HepG2 (cell line): Measurements from ENCODE around the gene EIF4EBP3. TPM values are rescaled to one million over a fixed set of nuclear protein-coding genes. Genes with fewer than 3 reads are reported as not detected.

ENCODE experiments used
- ATF4 ChIP-seq, 2 experiments: fragments of 450-650 bp in 1 of 2; sonication (generic) in 1 of 2; formaldehyde crosslinking; IDR thresholded peaks; 2 replicates each; pipeline versions ENCODE4 v1.5.0 to v1.8.0; 2020 to 2022; ENCODE audit warnings: mild to moderate bottlenecking in 1 of 2, missing genetic modification reagents in 1 of 2
- ATM ChIP-seq: fragments of 450-650 bp; IDR thresholded peaks from 2 replicates; pipeline ENCODE4 v1.7.1; 2017; ENCODE audit warnings: mild to moderate bottlenecking, borderline replicate concordance
- BHLHE40 ChIP-seq: IDR thresholded peaks from 2 replicates; pipeline ENCODE4 v1.6.1; 2011; ENCODE audit warnings: low read length, improper control_type of control experiment
- FOXO4 ChIP-seq: sonication (generic); formaldehyde crosslinking; conservative IDR thresholded peaks from 2 replicates; pipeline ENCODE4 v1.8.1; 2023; ENCODE audit warnings: missing genetic modification reagents
- MEIS2 ChIP-seq: sonication (generic); formaldehyde crosslinking; IDR thresholded peaks from 2 replicates; pipeline ENCODE4 v1.9.0; 2021; ENCODE audit warnings: mild to moderate bottlenecking, missing genetic modification reagents
- MNT ChIP-seq: fragments of 450-650 bp; IDR thresholded peaks from 2 replicates; pipeline ENCODE4 v1.6.1; 2016
- NBN ChIP-seq: fragments of 450-650 bp; conservative IDR thresholded peaks from 2 replicates; pipeline ENCODE4 v1.6.1; 2017
- PITX1 ChIP-seq: sonication (generic); formaldehyde crosslinking; IDR thresholded peaks from 2 replicates; pipeline ENCODE4 v1.5.1; 2020; ENCODE audit warnings: mild to moderate bottlenecking, missing genetic modification reagents
- SMAD1 ChIP-seq: sonication (generic); formaldehyde crosslinking; IDR thresholded peaks from 2 replicates; pipeline ENCODE4 v1.4.0; 2020; ENCODE audit warnings: missing genetic modification reagents, low read depth, mild to moderate bottlenecking, borderline replicate concordance
- SMAD9 ChIP-seq: sonication (generic); formaldehyde crosslinking; IDR thresholded peaks from 2 replicates; pipeline ENCODE4 v1.5.1; 2020; ENCODE audit warnings: mild to moderate bottlenecking, missing genetic modification reagents
- TCF7L2 ChIP-seq: IDR thresholded peaks from 2 replicates; pipeline ENCODE4 v1.6.1; 2011; ENCODE audit warnings: mild to moderate bottlenecking, low read depth, low read length, moderate library complexity
- ZBTB33 ChIP-seq: sonication (generic); formaldehyde crosslinking; IDR thresholded peaks from 2 replicates; pipeline ENCODE4 v1.4.0; 2020; ENCODE audit warnings: missing genetic modification reagents
- ZNF225 ChIP-seq: sonication (generic); formaldehyde crosslinking; IDR thresholded peaks from 2 replicates; pipeline ENCODE4 v1.4.0; 2020; ENCODE audit warnings: mild to moderate bottlenecking, missing genetic modification reagents
- ZNF513 ChIP-seq: sonication (generic); formaldehyde crosslinking; conservative IDR thresholded peaks from 2 replicates; pipeline ENCODE4 v1.5.0; 2020; ENCODE audit warnings: missing genetic modification reagents
- ZNF792 ChIP-seq: IDR thresholded peaks from 2 replicates; pipeline ENCODE4 v1.6.1; 2016
- ZNF878 ChIP-seq: sonication (generic); formaldehyde crosslinking; IDR thresholded peaks from 2 replicates; pipeline ENCODE4 v1.8.1; 2023; ENCODE audit warnings: mild to moderate bottlenecking, missing genetic modification reagents, moderate library complexity
- ZSCAN21 ChIP-seq: sonication (generic); formaldehyde crosslinking; IDR thresholded peaks from 2 replicates; pipeline ENCODE4 v1.8.0; 2022; ENCODE audit warnings: mild to moderate bottlenecking, missing genetic modification reagents, moderate library complexity, borderline replicate concordance
- ZSCAN22 ChIP-seq: sonication (generic); formaldehyde crosslinking; IDR thresholded peaks from 2 replicates; pipeline ENCODE4 v1.4.0; 2020; ENCODE audit warnings: mild to moderate bottlenecking, missing genetic modification reagents
- polyA plus RNA-seq, 8 experiments: library from polyadenylated mRNA; depleted of rRNA in 3 of 8; stranded (reverse) in 7 of 8; unstranded in 1 of 8; fragments of >200 nt; fragmentation: Illumina TruSeq in 4 of 8; extraction: Trizol in 4 of 8; gene quantifications; 2 replicates each; pipeline versions ENCODE4 v1.2.1 to v1.2.3, GENCODE V29; 2011 to 2016; ENCODE audit warnings: low read depth in 4 of 8, missing spikeins in 1 of 8, mixed read lengths in 1 of 8; ENCODE audit not compliant: insufficient read depth in 1 of 8
- total RNA-seq, 5 experiments: library from RNA; depleted of rRNA; stranded (reverse); fragments of >200 nt; fragmentation: Illumina TruSeq; extraction: Trizol; gene quantifications; 2 replicates each; pipeline ENCODE4 v1.2.3, GENCODE V29; 2016; ENCODE audit warnings: low read depth in 1 of 5
- TF ChIP-seq, protein P1 (sequence below): sonication (generic); formaldehyde crosslinking; IDR thresholded peaks from 2 replicates; pipeline ENCODE4 v1.4.0; 2020; ENCODE audit warnings: missing genetic modification reagents

The EIF4EBP3 gene
- total and polyA plus RNA-seq, 2 of the 13 experiments (the other 11 are each of a cell fraction or from before 2014, with no cell fraction given) = 0.61 to 1.7 TPM

DNA sequence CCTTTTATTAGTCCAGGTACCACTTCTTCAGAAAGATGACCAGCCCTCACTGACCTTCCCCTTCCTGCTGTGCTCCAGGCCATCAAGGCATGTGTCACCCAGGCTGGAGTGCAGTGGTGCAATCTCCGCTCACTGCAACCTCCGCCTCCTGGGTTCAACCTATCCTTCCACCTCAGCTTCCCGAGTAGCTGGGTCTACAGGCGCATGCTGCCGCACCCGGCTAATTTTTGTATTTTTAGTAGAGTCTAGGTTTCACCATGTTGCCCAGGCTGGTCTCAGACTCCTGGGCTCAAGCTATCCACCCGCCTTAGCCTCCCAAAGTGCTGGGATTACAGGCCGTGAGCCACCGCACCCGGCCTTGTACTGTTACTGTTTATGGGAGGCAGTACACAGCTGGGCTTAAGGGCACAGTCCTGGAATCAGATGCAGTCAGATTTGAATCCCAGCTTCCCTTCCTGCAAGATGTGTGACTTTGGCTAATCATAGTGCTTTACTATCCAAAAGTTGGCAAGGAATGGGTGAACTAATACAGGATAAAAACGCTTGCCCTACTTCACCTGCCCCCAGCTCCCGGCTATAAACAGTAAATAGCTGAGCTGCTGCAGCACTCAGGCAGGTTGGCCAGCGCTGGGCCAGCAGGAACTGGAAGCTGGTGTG lies 483 bp upstream of the EIF4EBP3 start (continued):
- TF ChIP-seq, protein P1, sequence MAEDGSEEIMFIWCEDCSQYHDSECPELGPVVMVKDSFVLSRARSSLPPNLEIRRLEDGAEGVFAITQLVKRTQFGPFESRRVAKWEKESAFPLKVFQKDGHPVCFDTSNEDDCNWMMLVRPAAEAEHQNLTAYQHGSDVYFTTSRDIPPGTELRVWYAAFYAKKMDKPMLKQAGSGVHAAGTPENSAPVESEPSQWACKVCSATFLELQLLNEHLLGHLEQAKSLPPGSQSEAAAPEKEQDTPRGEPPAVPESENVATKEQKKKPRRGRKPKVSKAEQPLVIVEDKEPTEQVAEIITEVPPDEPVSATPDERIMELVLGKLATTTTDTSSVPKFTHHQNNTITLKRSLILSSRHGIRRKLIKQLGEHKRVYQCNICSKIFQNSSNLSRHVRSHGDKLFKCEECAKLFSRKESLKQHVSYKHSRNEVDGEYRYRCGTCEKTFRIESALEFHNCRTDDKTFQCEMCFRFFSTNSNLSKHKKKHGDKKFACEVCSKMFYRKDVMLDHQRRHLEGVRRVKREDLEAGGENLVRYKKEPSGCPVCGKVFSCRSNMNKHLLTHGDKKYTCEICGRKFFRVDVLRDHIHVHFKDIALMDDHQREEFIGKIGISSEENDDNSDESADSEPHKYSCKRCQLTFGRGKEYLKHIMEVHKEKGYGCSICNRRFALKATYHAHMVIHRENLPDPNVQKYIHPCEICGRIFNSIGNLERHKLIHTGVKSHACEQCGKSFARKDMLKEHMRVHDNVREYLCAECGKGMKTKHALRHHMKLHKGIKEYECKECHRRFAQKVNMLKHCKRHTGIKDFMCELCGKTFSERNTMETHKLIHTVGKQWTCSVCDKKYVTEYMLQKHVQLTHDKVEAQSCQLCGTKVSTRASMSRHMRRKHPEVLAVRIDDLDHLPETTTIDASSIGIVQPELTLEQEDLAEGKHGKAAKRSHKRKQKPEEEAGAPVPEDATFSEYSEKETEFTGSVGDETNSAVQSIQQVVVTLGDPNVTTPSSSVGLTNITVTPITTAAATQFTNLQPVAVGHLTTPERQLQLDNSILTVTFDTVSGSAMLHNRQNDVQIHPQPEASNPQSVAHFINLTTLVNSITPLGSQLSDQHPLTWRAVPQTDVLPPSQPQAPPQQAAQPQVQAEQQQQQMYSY (CRISPR knock-in tag) = no peak
- TF ChIP-seq BHLHE40 (no peak), ZSCAN21 (CRISPR knock-in tag) (no peak), NBN (no peak), PITX1 (CRISPR knock-in tag) (no peak), ATF4 (CRISPR knock-in tag; IDR thresholded peaks at IDR 0.05) (0 out of 4 replicates have a peak, but pooled peaks of 1 of the 2 experiments have one; percentile 22), ZBTB33 (CRISPR knock-in tag) (no peak), FOXO4 (CRISPR knock-in tag) (no peak), SMAD9 (no peak), ATM (no peak), ZNF225 (no peak), MEIS2 (CRISPR knock-in tag) (no peak), ZNF878 (0 out of 2 replicates have a peak, but pooled peaks have one; percentile 22), ZNF792 (no peak), SMAD1 (CRISPR knock-in tag) (no peak; the same call in 1 of the 2 replicates), MNT (no peak), ZNF513 (no peak), TCF7L2 (no peak), ZSCAN22 (CRISPR knock-in tag) (no peak)
